Muscle of back (tissue), 11 donors: Measurements from ENCODE around the gene OLA1. TPM values are rescaled to one million over a fixed set of nuclear protein-coding genes. Genes with fewer than 3 reads are reported as not detected.

ENCODE experiments used
- DNase-seq, 3 donors: peaks; one replicate each; pipeline versions ENCODE4 v3.0.0 to v3.0.0-alpha.2; 2013
- polyA plus RNA-seq, 10 donors: library from polyadenylated mRNA; unstranded; fragments of 120-200 nt; gene quantifications; one replicate each; pipeline ENCODE4 v1.2.1, GENCODE V29; 2013; ENCODE audit not compliant: insufficient read length in 10 of 10

The OLA1 gene
- polyA plus RNA-seq, 10 donors = 179 to 312 (median 227) TPM

DNA sequence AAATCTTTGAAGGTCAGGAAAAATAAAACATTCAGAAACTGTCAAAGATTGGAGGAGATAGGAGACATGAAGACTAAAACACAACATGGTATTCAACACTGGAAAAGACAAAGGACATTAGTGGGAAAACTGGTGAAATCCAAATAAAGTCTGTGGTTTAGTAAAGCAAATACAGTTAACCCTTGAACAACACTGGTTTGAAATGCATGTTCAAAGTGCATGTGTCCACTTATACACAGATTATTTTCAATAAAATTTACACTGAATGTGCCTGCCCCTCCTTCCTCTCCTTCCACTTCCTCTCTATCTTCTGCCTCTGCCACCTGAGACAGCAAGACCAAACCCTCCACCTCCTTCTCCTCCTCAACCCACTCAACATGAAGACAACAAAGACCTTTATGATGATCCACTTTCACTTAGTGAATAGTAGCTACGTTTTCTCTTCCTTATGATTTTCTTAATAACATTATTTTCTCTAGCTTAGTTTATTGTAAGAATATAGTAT lies 14.5 kb downstream of the OLA1 start:
- no peak for DNase-seq

DNA sequence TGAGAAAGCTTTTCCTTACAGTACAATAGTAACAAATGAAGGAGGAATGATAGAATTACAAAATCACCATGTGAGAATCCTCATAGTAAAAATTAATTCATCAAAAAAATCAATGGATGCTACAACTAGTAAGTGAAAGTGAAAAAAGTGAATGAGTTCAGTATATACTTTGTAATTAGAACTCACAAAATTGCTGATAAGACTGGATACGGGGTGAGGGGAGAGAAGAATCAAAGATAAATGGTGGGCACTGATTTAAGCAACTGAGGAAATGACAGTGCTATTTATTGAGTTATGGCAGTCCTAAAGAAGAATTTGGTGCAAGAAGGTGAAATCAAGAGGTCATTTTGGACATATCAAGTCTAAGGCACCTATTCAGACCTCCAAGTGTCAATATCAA lies 20.6 kb downstream of the OLA1 start:
- DNase-seq = no peak

DNA sequence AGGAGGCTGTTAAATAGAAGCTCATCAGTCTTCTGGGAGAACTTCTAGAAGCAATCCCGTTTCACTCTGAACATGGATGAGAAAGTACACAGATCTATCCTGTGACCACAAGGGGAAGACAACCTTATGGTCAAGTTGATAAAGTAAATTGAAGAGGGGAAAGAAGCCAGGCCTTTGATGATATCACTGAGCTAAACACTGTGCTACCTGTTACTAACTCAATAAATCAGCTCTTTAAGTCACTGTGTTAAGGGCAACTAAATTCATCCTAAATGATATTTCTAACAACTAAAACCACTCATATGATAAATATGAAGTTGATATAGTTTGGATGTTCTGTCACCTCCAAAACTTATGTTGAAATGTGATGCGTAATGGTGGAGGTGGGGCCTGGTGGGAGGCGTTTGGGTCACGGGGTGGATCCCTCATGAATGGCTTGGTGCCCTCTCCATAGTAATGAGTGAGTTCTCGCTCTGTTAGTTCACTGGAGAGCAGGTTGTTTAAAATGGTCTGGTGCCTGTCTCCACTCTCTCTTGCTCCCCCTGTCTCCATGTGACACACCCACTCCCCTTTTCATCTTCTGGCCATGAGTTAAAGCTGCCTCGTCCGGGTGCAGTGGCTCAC lies 23.6 kb downstream of the OLA1 start:
- no peak for DNase-seq

DNA sequence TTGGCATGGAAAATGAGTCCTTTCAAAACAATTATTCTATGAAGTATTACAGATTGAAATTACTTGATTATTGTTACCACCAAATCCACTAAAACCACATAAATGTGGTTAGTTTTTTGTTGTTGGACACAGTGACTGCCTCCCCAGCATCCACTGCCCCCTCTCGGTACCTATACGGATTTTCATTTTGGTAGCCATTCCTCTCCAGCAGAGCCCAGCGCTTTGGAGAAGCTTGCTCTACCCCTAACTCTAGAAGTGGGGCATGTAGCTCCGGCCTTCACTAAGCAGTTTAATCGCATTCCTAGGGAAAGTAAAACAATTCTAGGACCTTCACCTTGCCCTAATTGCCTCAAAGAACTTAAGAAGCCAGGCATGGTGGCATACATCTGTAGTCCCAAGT lies 24.2 kb downstream of the OLA1 start:
- no peak for DNase-seq

DNA sequence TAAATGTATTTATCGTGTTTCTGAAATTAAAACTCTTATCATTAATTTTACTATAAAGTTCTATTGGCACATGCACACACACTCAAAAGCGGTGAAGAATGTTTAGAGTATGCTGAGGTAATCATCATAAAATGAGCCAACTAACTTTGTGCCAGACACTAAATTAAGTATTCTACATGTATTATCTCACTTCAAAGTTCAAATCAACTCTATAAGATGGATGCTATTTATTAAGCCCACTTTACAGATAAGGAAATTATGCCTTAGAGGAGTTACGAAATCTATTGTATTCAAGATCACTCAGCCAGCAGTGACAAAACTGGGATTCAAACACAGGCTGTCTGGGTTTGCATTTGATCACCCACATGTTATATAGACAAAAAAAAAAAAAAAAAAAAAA lies 24.9 kb downstream of the OLA1 start:
- DNase-seq = no peak

DNA sequence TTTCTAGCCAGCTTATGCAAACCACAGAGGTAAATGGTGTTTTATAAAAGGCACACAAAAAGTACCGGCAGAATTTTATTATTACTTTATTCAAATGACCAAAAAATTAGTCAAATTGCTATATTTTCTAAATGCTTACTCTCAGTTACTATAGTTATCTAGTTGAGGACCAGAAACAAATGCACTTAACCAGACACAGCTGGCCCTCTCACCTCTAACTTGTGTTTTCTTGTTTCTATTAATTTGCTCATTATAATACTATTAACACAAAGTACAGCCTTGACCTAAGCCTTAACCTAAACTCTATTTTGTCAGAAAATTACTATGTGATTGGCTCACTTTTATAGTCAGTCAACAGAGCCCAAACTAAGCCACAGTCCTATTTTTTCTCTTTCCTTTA lies 26.2 kb downstream of the OLA1 start:
- no peak for DNase-seq

DNA sequence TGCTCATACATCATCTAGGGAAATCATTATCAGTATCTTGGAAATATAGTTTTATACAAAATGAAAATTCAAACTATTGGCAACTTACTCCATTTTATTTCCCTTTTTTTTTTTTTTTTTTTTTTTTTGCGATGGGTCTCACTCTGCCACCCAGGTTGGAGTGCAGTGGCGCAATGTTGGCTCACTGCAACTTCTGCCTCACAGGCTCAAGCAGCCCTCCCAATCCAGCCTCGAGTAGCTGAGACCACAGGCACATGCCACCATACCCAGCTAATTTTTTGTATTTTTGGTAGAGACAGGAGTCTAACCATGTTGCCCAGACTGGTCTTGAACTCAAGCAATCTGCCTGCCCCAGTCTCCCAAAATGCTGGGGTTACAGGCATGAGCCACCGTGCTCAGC lies 29.0 kb downstream of the OLA1 start:
- DNase-seq = no peak

DNA sequence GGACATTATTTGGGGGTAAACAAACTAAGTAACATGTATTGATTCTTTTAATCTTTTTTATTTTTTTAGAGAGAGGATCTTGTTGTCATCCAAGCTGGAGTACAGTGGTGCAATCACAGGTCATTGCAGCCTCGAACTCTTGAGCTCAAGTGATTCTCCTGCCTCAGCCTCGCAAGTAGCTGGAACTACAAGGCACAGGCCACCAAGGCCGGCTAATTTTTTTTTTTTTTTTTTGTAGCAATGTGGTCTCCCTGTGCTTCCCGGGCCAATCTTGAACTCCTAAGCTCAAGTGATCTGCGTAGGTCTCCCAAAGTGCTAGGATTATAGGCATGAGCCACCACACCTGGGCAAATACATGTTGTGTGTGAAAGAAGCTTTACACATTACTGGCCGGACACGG lies 29.6 kb downstream of the OLA1 start:
- no peak for DNase-seq

DNA sequence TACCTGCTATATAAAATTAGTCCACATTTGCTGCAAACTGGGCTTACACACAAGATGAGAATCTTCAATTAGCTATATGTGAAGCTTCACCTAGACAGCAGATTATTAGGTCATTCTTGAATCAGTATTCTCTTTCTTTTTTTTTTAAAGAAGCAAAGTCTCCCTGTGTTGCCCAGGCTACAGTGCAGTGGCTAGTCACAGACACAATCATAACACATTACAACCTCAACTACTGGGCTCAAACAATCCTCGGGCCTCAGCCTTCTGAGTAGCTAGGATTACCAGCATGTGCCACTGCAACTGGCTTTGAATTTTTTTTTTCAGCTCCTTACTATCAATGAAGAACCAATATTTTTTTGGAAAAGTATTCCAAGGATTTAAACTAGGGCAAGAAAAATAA lies 30.5 kb downstream of the OLA1 start:
- no peak for DNase-seq

DNA sequence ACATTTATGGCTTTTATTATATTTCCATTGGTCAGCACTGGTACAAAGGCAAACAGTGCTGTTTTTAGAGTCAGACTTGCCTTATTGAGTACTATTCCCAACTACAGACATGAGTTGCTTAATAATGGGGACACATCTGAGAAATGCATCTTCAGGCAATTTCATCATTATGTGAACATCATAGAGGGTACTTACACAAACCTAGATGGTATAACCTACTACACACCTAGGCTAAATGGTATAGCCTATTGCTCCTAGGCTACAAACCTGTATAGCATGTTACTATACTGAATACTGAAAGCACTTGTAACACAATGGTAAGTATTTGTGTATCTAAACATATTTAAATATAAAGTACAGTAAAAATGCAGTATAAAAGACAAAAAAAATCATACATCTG lies 36.4 kb downstream of the OLA1 start:
- no peak for DNase-seq

DNA sequence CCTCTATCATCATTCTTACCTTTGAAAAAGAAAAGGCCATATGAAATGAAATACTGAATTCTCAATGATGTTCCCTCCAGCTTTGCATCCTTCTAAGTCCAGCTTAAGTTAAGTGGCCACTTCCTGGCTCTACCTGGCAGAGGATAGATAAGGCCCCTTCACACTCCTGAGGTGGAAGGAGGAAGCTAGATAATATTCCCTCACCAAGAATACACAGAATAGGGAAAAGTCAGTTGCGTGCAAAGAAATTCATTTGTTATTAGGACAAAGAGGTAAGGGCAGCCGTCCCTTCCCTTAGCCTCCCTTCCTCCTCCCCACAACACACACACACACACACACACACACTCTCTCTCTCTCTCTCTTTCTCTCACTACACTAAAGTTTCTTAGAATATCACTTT lies 37.5 kb downstream of the OLA1 start:
- DNase-seq = no peak

DNA sequence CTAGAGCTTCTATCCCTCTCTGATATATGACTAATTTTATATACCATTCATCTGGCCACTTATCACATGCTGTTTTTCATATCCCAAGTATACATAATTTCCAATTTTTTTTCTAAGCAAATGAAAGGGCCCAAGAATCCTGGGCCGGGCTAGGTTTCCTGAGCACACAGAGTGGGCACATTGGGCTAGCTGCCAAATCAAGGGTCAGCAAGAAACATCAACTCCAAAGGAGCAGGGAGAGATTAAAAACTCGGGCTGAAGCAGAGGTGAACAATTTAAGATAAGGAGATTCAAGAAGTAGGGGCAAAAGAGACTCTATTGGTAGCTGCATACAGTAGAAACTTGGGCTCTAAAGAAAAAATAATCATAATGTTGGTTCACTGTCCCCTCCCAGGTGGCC lies 39.0 kb downstream of the OLA1 start:
- DNase-seq = no peak

DNA sequence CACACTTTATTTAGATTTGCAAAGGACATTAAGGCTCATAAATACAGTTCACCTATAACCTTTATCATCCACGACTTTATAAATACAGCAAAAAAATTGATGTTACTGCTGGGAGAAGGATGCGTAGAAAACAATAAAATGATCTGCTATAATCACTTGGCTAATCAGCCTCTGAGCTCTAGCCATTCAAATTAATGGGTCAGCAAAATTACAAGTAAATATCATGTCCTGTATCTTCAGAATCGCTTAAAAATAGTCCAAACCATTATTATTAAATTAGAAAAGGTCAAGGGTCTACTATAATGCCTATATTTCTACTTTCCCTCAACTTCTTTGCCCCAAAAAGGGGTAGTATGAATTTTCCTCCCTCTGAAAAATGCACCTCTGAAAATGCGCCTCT lies 40.3 kb downstream of the OLA1 start:
- DNase-seq = no peak

DNA sequence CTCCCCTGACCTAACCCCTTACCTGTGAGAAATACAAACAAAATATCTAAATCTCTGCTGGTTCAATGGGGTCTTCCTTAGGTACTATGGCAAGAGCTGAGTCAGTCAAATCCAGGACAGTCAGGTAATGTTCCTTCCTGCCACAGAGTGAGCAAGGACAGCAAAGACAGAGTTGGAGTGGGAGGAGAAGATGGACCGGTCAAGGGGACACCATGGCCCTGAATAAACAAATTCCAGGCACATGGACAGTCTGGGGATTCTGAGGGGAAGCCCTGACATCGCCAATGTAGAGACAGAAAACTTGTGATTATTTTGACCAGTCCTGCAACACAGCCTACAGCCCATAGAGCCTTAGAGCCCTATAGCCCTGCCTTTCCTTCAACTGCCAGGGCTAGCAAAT lies 42.8 kb downstream of the OLA1 start:
- no peak for DNase-seq

DNA sequence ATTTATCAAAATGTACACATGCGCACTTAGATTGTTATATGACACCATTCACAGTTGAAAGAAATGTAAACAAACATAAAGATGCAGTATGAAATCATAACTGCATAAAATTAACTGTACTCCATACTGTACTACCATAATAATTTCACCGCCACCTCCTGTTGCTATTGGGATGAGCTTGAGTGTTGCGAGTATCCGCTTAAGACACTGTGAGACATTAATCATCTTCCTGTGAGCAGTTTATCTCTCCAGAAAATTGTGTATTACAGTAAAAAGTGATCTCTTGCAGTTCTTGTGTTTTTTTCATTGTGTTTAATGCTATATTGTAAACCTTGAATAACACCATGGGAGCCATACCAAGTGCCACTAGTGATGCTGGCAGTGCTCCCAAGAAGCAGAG lies 46.1 kb downstream of the OLA1 start:
- no peak for DNase-seq

DNA sequence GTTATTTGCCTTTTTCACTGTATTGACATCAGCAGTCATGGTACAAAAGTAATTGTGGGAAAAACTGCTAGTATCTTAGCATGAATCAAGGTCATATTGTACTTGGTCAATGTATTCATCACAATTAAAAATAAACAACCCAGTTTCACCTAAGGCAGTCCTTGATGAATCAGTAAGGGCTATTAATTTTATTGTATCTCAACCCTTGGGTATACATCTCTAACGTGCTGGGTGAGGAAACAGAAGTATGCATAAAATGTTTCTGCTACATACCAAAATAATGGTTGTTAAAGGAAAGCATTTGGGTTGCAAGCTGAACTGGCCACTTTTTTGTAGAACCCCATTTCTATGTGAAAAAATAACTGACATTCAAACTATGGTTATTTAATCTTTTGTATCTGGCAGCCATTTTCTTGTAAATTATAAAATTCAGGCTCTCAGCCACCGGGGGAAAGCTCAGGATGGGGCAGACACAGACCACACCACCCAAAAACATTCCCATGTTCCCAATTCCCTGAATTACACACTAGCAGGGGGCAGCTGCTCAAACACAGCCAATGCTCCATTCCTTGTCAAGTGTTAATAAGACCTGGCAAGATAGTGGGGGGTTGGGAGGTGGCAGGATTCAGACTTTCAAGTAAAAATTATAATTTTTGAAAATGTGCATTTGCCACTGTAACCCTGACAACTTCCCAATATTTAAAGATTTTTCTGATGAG lies 49.3 kb downstream of the OLA1 start:
- no peak for DNase-seq

DNA sequence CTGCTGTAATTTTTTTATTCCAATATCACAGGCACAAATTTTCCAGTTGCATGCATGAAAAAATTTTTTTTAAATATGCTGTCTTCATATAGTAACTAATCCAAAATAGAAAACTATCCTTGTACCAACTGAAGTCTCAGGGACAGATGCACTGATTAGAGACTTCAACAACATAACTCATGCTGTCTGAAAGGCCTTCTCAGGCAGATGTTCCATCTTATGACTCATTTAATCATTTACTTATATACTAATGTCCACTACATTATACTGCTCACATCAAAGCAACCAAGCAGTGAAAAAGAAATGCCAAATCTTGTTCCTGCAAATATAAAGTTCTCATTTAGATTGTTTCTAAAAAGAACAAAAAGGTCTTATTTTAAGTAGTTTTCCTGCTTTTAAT lies 53.1 kb downstream of the OLA1 start:
- no peak for DNase-seq

DNA sequence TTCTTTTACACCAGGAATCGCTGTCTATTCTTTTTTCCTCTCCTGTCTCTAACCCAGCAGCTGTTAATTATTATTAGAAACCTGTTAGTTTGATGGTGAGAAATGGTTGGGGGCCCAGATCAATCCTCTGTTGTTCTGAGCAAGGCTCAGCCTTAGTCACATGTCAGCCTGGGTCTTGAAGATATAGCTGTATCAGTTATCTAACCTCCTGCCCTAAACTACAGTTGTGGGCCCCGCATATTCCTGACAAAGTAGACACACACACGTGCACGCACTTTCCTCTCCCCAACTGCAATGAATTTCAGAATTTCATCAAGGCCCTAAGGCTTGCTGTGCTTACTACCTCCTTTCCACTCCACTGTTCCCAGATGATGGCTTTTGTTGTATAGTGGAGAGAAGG lies 54.6 kb downstream of the OLA1 start:
- no peak for DNase-seq

DNA sequence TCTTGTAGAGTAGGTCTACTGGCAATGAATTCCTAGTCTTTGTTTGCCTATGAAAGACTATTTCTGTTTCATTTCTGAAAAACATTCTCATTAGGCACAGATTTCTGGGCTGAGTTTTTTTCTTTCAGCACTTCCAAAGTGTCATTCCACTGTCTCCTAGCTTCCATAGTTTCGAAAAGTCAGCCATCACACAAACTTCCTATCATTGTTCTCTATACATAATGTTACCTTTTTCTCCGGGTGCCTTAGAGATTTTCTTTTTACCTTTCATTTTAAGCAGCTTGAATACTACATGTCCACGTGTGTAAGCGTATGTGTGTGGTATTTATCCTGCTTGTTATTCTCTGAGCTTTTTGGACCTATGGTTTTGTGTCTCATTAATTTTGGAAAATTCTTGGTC lies 55.7 kb downstream of the OLA1 start:
- DNase-seq = no peak

DNA sequence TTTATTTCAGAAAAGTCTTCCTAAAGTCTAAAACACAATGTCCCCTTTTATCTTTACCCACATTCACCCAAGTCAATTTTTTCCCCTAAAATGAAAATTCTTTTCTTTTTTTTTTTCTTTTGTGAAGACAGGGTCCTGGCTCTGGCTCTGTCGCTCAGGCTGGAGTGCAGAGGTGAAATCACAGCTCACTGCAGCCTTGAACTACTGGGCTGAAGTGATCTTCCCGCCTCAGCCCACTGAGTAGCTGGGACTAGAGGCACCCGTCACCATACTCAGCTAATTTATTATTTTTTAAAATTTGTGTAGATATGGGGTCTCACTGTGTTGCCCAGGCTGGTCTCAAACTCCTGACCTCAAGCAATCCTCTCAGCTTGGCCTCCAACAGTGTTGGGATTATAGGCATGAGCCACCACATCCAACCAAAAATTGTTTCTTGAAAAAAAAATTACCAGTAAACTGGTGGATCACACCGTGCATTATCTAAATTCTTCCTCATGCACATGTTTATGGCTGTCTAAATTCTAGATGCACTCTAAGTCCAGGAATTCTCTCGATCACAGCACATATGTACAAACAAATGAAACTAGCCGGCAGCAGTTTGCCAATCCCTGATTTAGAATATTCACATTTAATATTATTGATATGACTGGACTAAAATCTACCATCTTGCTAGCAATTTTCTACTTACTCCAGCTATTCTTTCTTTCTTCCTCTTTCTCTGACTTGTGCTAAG lies 56.8 kb downstream of the OLA1 start:
- DNase-seq = no peak

DNA sequence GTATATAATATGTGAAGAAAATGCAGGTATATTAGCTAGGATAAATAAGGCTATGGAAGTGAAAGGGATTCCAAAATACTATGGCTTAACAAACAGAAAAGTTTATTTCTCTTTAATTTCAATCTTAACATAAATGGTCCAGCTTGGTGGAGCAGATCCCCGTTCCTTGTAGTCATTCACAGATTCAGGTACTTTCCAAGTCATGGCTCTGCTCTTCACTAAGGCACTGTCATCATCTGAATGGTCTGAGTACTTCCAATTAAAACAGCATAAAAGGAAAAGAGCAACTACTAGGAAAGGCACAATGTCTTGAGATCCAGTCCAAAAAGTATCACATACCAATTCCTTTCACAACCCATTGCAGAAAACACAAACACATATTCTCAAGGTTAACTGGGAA lies 63.4 kb downstream of the OLA1 start:
- no peak for DNase-seq

DNA sequence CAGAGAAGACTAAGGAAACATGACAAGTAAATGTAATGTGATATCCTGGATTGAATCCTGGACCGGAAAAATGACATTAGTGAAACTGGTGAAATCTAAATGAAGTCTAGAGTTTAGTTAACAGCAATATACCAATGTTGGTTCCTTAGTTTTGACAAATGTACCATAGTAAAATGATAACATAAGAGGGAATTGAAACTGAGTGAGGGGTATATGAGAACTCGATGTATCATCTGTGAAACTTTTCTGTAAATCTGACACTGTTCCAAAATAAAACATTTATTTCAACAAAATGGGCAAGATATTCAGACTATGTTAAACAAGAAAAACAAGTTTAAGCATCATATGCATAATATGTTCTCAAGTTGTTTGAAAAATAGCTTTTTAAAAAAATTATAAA lies 63.8 kb downstream of the OLA1 start:
- DNase-seq = no peak

DNA sequence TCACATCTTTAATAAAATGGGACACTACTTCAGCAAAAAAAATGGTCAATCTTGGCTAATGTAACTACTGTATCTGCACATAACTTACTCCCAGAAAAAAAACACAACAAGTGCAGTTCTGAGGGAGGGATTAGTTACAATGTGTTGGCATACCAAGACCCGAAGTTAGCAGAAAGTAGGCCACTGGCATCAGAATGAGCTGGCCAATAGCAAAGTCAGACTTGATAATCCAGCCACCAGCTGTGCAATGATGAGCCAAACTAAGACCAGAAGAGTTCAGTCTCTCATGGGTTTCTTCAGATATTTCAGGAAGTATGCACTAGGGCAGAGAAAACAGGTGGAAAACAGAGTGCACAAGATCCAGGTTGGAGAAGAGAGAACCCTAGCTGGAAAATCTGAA lies 65.3 kb downstream of the OLA1 start:
- no peak for DNase-seq
